Adrenal gland (tissue), 12 donors: ENCODE results near the gene PCSK6. TPM values are rescaled to one million over a fixed set of nuclear protein-coding genes. Genes with fewer than 3 reads are reported as not detected.
"Not testable (repeated sequence)": the region's sequence is repeated elsewhere in the genome, so short reads cannot be mapped to it uniquely, and the experiment has no call there.

ENCODE experiments used
- DNase-seq, 7 donors: peaks; one replicate each; pipeline ENCODE4 v3.0.0-alpha.2; 2019 to 2020
- H3K27ac ChIP-seq, 5 donors: fragments of 200-600 bp; sonication (generic) in 4 of 5; 1 replicate in 3 of 5; 2 replicates in 2 of 5; pipeline versions ENCODE4 v1.5.1 to v1.8.0; 2016 to 2020; ENCODE audit warnings: mild to moderate bottlenecking in 1 of 5
- H3K27me3 ChIP-seq: fragments of 200-600 bp; 2 replicates; pipeline ENCODE4 v1.8.0; 2021
- H3K36me3 ChIP-seq, 2 donors: fragments of 200-600 bp; replicated peaks in 1 of 2; 1 replicate in 1 of 2; 2 replicates in 1 of 2; pipeline versions ENCODE4 v1.5.1 to v1.8.0; 2018 to 2022
- H3K4me1 ChIP-seq, 2 donors: fragments of 200-600 bp; replicated peaks in 1 of 2; 1 replicate in 1 of 2; 2 replicates in 1 of 2; pipeline versions ENCODE4 v1.5.1 to v1.8.0; 2018 to 2021
- H3K4me3 ChIP-seq, 4 donors: fragments of 200-600 bp; sonication (generic) in 3 of 4; one replicate each; pipeline ENCODE4 v1.5.1; 2016 to 2018
- H3K9me3 ChIP-seq, 3 donors: fragments of 200-600 bp; sonication (generic) in 1 of 3; replicated peaks in 1 of 3; 1 replicate in 2 of 3; 2 replicates in 1 of 3; pipeline versions ENCODE4 v1.5.1 to v1.8.0; 2016 to 2021
- POLR2A ChIP-seq, 2 donors: fragments of 450-650 bp; IDR thresholded peaks; one replicate each; pipeline ENCODE4 v1.6.1; 2017; ENCODE audit warnings: antibody characterized with exemption in 2 of 2, mild to moderate bottlenecking in 2 of 2, moderate library complexity in 1 of 2
- WGBS, 4 donors: extraction: QIAGEN DNeasy Blood & Tissue Kit in 2 of 4; methylation state at CpG; one replicate each; pipeline versions ENCODE4 v1.1.5 to v1.1.7; 2013 to 2017; 5-methylcytosine and 5-hydroxymethylcytosine counted together
- intact Hi-C, 2 donors: fragments of 100-400 bp; cut with DNase I; formaldehyde crosslinking; loops; one replicate each; pipeline versions ENCODE4 v1.14.1 to v1.15.0; 2022 to 2023
- polyA plus RNA-seq, 3 donors: library from polyadenylated mRNA; stranded (reverse); fragments of 200-250 nt in 2 of 3; fragments of 350-450 nt in 1 of 3; fragmentation: Illumina TruSeq in 1 of 3; extraction: RNeasy Lipid Tissue Mini Kit (QIAGEN cat#74804) in 1 of 3; gene quantifications; one replicate each; pipeline ENCODE4 v1.2.3, GENCODE V29; 2013 to 2014
- total RNA-seq, 9 donors: library from RNA; depleted of rRNA in 4 of 9; stranded (reverse); fragments of >200 nt in 4 of 9; fragments of 120-200 nt in 1 of 9; fragmentation: NEBNext Ultra II Directional in 1 of 9; extraction: Animal tissue kit (Norgen Biotek cat#: 25700) in 1 of 9; gene quantifications; one replicate each; pipeline versions ENCODE4 v1.1.0 to v1.2.4, GENCODE V29; 2013 to 2023
- TF ChIP-seq, protein P1 (sequence below), 6 experiments: fragments of 450-650 bp in 4 of 6; fragments of 200-600 bp in 2 of 6; sonication (generic) in 1 of 6; IDR thresholded peaks; 1 replicate in 5 of 6; 2 replicates in 1 of 6; pipeline versions ENCODE4 v1.5.1 to v1.8.0; 2016 to 2021; ENCODE audit warnings: antibody characterized with exemption in 6 of 6, mild to moderate bottlenecking in 2 of 6, moderate library complexity in 1 of 6
- donor health status: healthy with polysubstance abuse.
- donor health status: Bipolar disorder and iron deficiency.
- donor health status: DM: yes; HTN: yes; CAD: no.
- donor health status: DM: no; HTN: no; CAD: no.
- donor health status: DM: no; HTN: no; CAD: no.
- donor health status: DM: yes; HTN: yes; CAD: no.

The PCSK6 gene
- total and polyA plus RNA-seq, 12 donors: 0.88 to 53.0 (median 5.6) TPM

DNA sequence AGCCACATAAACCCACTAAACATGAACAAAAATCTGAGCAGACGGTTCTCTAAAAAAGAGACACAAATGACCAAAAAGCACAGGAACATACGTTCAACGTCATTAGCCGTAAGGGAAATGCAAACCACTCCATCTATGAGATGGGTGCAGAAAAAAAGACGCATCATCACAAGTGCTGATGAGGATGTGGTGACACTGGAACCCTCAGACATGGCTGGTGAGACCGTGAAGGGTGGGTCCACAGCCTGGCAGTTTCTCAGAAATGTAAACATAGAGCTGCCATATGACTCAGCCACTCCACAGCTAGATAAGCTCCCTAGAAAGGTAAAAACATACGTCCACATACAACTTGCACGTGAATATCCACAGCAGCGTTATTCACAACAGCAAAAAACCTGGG is 23.3 kb downstream of the PCSK6 start:
- Histone ChIP-seq H3K4me1 (no peaks in the 10 kb centered on the region), H3K9me3 (no peaks in the 10 kb centered on the region), H3K4me3 (no peak overlapping the region), H3K27ac (no peak overlapping the region), H3K27me3 (peaks cover 2% of the 10 kb centered on the region), H3K36me3 (no peaks in the 10 kb centered on the region)
- WGBS, 4 donors: 94 to 96% (median 95%) methylated on average over 9 of the region's 9 CpGs
- intact Hi-C loops: no loop called here
- TF ChIP-seq POLR2A (IDR thresholded peaks at IDR 0.05): no peak
- TF ChIP-seq, protein P1, sequence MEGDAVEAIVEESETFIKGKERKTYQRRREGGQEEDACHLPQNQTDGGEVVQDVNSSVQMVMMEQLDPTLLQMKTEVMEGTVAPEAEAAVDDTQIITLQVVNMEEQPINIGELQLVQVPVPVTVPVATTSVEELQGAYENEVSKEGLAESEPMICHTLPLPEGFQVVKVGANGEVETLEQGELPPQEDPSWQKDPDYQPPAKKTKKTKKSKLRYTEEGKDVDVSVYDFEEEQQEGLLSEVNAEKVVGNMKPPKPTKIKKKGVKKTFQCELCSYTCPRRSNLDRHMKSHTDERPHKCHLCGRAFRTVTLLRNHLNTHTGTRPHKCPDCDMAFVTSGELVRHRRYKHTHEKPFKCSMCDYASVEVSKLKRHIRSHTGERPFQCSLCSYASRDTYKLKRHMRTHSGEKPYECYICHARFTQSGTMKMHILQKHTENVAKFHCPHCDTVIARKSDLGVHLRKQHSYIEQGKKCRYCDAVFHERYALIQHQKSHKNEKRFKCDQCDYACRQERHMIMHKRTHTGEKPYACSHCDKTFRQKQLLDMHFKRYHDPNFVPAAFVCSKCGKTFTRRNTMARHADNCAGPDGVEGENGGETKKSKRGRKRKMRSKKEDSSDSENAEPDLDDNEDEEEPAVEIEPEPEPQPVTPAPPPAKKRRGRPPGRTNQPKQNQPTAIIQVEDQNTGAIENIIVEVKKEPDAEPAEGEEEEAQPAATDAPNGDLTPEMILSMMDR (IDR thresholded peaks at IDR 0.05): no peak
- no peak for DNase-seq

DNA sequence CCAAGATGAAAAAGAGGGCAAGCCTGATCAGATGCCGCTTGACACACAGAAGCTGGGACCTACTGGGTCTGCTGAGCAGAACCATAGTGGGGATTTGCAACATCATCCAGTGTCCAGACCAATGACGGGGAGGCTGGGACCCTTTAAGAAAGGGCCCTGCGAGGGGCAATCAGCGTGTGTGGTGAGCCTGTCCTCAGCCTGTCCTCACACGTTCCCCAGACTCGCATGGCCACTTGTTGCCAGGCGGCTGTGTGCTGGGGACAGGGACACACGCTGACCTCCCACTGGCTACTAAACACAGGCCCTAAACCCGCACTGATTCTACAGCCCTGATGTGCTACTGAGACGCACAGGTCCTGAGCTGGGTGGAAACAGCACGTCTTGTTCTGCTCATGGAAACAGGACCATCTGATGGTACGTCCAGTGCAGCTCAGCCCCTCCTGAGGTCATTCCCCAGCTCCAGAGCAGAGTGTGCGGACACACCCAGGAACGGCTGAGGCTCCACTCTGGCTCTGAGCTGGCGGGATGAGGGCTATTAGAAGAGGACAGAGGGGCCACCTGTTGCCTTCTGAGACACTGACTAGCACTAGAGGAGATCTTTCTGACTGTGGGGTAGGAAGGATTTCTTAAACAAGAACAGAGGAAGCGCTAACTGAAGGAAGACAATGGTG is 24.4 kb downstream of the PCSK6 start:
- Histone ChIP-seq H3K36me3 (no peaks in the 10 kb centered on the region), H3K9me3 (no peaks in the 10 kb centered on the region), H3K4me1 (no peaks in the 10 kb centered on the region), H3K27ac (no peak overlapping the region), H3K27me3 (peaks cover 2% of the 10 kb centered on the region), H3K4me3 (no peak overlapping the region)
- 80 to 90% (median 84%) methylated on average over 15 to 16 of the region's 16 CpGs for WGBS, 4 donors
- no peak for DNase-seq
- TF ChIP-seq, protein P1 (IDR thresholded peaks at IDR 0.05): no peak
- TF ChIP-seq POLR2A (IDR thresholded peaks at IDR 0.05): no peak
- intact Hi-C loops: no loop called here

DNA sequence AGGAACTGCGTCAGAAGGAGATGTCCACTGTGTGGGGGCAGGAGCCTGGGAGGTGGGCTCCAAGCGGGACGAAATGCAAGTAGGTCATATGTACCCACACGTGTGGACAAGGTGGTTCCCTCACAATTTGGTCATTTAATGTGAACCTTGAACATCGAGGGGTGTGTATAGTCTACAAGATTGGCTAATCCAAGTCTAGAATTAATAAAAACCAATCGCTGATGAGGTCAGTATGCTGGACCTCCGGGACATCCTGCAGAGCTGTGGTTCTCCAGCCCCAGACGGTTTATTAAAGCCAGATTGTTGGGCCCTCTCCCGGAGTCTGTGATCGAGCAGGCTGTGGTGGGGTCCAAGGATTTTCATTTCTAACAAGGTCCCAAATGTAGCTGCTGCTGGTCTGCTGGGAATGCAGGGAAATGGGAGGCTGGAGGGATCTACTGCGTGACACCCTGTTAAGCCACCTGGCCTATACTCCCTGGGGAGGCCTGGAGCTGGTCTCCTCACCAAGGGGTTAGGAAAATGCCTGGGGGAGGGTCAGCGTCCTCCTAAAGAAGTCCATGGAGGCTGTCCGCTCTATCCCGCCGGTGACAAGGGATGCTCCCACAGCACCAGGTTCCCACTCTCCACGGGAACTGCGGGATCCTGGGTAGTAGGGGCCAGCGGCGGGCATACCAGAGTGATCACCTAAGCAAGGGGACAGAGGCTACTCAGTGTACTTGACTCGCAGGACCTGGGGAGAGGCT is 25.1 kb downstream of the PCSK6 start:
- no peaks in the 10 kb centered on the region for H3K36me3 ChIP-seq
- H3K27ac ChIP-seq: no peak overlapping the region
- H3K27me3 ChIP-seq: peaks cover 2% of the 10 kb centered on the region
- no peak for DNase-seq
- H3K4me3 ChIP-seq: no peak overlapping the region
- 81 to 92% (median 88%) methylated on average over 12 to 20 of the region's 20 CpGs for WGBS, 4 donors
- TF ChIP-seq, protein P1 (IDR thresholded peaks at IDR 0.05): no peak
- no peak for TF ChIP-seq POLR2A (IDR thresholded peaks at IDR 0.05)
- H3K9me3 ChIP-seq: no peaks in the 10 kb centered on the region
- intact Hi-C loops: no loop called here
- no peaks in the 10 kb centered on the region for H3K4me1 ChIP-seq

DNA sequence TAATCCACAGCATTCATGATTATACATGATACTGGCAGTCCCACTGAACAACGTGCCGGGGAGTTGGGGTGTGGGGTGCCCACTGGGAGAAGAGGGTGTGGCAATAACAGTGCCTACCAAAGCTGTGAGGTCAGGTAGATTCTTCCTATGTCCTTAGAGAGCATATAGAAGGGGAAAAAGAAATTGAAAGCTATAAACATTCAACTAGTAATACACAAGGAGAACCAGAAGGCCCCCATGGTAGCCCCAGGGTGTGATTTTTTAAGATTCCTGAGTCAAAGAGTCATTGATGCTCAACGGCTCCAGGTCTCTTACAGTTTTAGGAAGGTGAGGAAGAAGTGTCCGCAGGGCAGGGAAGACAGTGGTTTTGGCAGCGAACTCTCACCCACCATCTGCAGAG is 25.8 kb downstream of the PCSK6 start:
- H3K9me3 ChIP-seq, intact Hi-C loops, H3K4me3 ChIP-seq, H3K27me3 ChIP-seq, H3K27ac ChIP-seq, DNase-seq, H3K4me1 ChIP-seq, H3K36me3 ChIP-seq: not testable (repeated sequence)
- 82 to 90% (median 88%) methylated on average over 5 of the region's 5 CpGs for WGBS, 4 donors
